ENCODE data around the gene CRYL1. TPM values are rescaled to one million over a fixed set of nuclear protein-coding genes. Genes with fewer than 3 reads are reported as not detected.

Gene CRYL1
- total and polyA plus RNA-seq, 7 donors, result 33.0 to 183 (median 53.5) TPM

- DNase-seq, result no peak
- Histone ChIP-seq H3K36me3 (no peaks in the 10 kb centered on the region), H3K27ac (no peak overlapping the region), H3K9me3 (peaks cover 0 to 17% (median 7%) of the 10 kb centered on the region in 4 donors), H3K27me3 (no peaks in the 10 kb centered on the region), H3K4me3 (no peak overlapping the region), H3K4me1 (no peaks in the 10 kb centered on the region)
- intact Hi-C loops (cut with DNase I), result no loop called here
- TF ChIP-seq CTCF (IDR thresholded peaks at IDR 0.05), result no peak
- no peak for TF ChIP-seq POLR2AphosphoS5 (IDR thresholded peaks at IDR 0.05)
Observed at GRCh38 chr13:20451397-20451796, 74.3 kb downstream of the CRYL1 start.

GRCh38 chr13:20448470-20448869 lies 77.2 kb downstream of the CRYL1 start:
- intact Hi-C loops (cut with DNase I), result no loop called here
- Histone ChIP-seq H3K27me3 (no peaks in the 10 kb centered on the region), H3K4me1 (no peaks in the 10 kb centered on the region), H3K4me3 (no peak overlapping the region), H3K9me3 (peaks cover 0 to 16% (median 7%) of the 10 kb centered on the region in 4 donors), H3K27ac (no peak overlapping the region), H3K36me3 (no peaks in the 10 kb centered on the region)
- no peak for DNase-seq
- 88 to 92% methylated on average over 1 of the region's 1 CpG for WGBS, 2 donors
- TF ChIP-seq CTCF (IDR thresholded peaks at IDR 0.05), result no peak
- TF ChIP-seq EP300 (IDR thresholded peaks at IDR 0.05), result no peak
- TF ChIP-seq POLR2A (IDR thresholded peaks at IDR 0.05), result no peak
- no peak for TF ChIP-seq POLR2AphosphoS5 (IDR thresholded peaks at IDR 0.05)

GRCh38 chr13:20446900-20447299 lies 78.8 kb downstream of the CRYL1 start:
- intact Hi-C loops (cut with DNase I), result no loop called here
- Histone ChIP-seq H3K27ac (no peak overlapping the region), H3K27me3 (no peaks in the 10 kb centered on the region), H3K4me1 (no peaks in the 10 kb centered on the region), H3K9me3 (peaks cover 0 to 16% (median 7%) of the 10 kb centered on the region in 4 donors), H3K36me3 (no peaks in the 10 kb centered on the region), H3K4me3 (no peak overlapping the region)
- no peak for DNase-seq
- TF ChIP-seq POLR2AphosphoS5 (IDR thresholded peaks at IDR 0.05), result no peak

GRCh38 chr13:20446405-20446804 lies 79.3 kb downstream of the CRYL1 start:
- no peak for DNase-seq
- 80 to 83% methylated on average over 1 of the region's 1 CpG for WGBS, 2 donors
- Histone ChIP-seq H3K27me3 (no peaks in the 10 kb centered on the region), H3K9me3 (peaks cover 0 to 16% (median 7%) of the 10 kb centered on the region in 4 donors), H3K4me3 (no peak overlapping the region), H3K4me1 (no peaks in the 10 kb centered on the region), H3K36me3 (no peaks in the 10 kb centered on the region), H3K27ac (no peak overlapping the region)
- intact Hi-C loops (cut with DNase I), result no loop called here
- no peak for TF ChIP-seq POLR2AphosphoS5 (IDR thresholded peaks at IDR 0.05)
- no peak for TF ChIP-seq CTCF (IDR thresholded peaks at IDR 0.05)
- no peak for TF ChIP-seq EP300 (IDR thresholded peaks at IDR 0.05)
- no peak for TF ChIP-seq POLR2A (IDR thresholded peaks at IDR 0.05)

- WGBS, 2 donors, result 21 to 65% methylated on average over 2 of the region's 2 CpGs
Observed at GRCh38 chr13:20442798-20443381, 82.8 kb downstream of the CRYL1 start.

More at GRCh38 chr13:20442798-20443381, 82.8 kb downstream of the CRYL1 start:
- no peak for DNase-seq
- Histone ChIP-seq H3K4me1 (no peaks in the 10 kb centered on the region), H3K9me3 (peaks cover 0 to 3% (median 0%) of the 10 kb centered on the region in 4 donors), H3K27me3 (no peaks in the 10 kb centered on the region), H3K27ac (no peak overlapping the region), H3K4me3 (no peak overlapping the region), H3K36me3 (peaks cover 0 to 4% (median 0%) of the 10 kb centered on the region in 4 donors)
- intact Hi-C loops (cut with DNase I), result no loop called here
- TF ChIP-seq POLR2AphosphoS5 (IDR thresholded peaks at IDR 0.05), result no peak
- TF ChIP-seq CTCF (IDR thresholded peaks at IDR 0.05), result no peak
- TF ChIP-seq EP300 (IDR thresholded peaks at IDR 0.05), result no peak
- TF ChIP-seq POLR2A (IDR thresholded peaks at IDR 0.05), result no peak

Data from sigmoid colon (tissue), 7 donors.